ENCODE results near the gene TWIST2. TPM values are rescaled to one million over a fixed set of nuclear protein-coding genes. Genes with fewer than 3 reads are reported as not detected.
A peak's percentile ranks its signal among the peaks of the same experiment; 100 is the strongest.

TWIST2 gene
- polyA plus RNA-seq, 1 experiment = 127 TPM

DNA sequence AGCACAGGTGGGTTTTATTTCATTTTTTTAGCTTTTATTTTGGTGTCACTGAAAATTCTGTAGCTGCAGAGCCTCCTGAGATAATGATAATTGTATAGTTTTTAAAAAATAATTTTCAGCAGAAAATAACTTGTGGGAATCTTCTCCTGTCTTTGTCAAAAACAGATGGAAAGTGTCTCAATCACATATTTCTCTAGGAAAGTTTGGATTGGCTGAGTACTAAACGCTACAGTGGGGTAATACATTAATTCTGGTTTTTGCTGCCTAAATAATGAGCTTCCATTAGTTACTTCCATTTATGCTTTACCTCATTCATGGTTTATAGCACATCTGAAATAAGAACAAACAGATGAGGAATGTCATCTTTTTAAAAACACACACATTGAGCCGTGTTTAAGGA, 2.2 kb downstream of the TWIST2 start:
- ChIA-PET POLR2A (interaction anchor here (0.7 kb wide), 1 partner anchor 62 kb away, joined by 3 read pairs; no protein-coding TSS in a partner anchor), CTCF (interaction anchor here (1.0 to 8.5 kb wide), 4 partner anchors 63 to 480 kb away, joined by 3 to 84 read pairs (median 8); no protein-coding TSS in a partner anchor)
- no peak for DNase-seq (ENCODE audit: low read depth)

GRCh38 chr2:238851026-238851425, 3.1 kb downstream of the TWIST2 start:
- TF ChIP-seq, protein P1, sequence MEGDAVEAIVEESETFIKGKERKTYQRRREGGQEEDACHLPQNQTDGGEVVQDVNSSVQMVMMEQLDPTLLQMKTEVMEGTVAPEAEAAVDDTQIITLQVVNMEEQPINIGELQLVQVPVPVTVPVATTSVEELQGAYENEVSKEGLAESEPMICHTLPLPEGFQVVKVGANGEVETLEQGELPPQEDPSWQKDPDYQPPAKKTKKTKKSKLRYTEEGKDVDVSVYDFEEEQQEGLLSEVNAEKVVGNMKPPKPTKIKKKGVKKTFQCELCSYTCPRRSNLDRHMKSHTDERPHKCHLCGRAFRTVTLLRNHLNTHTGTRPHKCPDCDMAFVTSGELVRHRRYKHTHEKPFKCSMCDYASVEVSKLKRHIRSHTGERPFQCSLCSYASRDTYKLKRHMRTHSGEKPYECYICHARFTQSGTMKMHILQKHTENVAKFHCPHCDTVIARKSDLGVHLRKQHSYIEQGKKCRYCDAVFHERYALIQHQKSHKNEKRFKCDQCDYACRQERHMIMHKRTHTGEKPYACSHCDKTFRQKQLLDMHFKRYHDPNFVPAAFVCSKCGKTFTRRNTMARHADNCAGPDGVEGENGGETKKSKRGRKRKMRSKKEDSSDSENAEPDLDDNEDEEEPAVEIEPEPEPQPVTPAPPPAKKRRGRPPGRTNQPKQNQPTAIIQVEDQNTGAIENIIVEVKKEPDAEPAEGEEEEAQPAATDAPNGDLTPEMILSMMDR (IDR thresholded peaks at IDR 0.05; ENCODE audit: insufficient read depth, low read depth, low read length) = no peak
- Histone ChIP-seq H3K4me3 (ENCODE audit: low read depth, low read length) (peak overlapping the region; percentile 100), H3K27me3 (ENCODE audit: control insufficient read depth, insufficient read depth, low read length) (no peaks in the 10 kb centered on the region), H3K36me3 (ENCODE audit: control insufficient read depth, insufficient read depth, low read length) (peaks cover 21% of the 10 kb centered on the region)
- DNase-seq (ENCODE audit: low read depth) = no peak
- POLR2A ChIA-PET = no interaction called here
- CTCF ChIA-PET = interaction anchor here (1.1 to 8.5 kb wide), 5 partner anchors 11 to 481 kb away, joined by 4 to 84 read pairs (median 8); no protein-coding TSS in a partner anchor

More for the DNA sequence above, 2.2 kb downstream of the TWIST2 start:
- Histone ChIP-seq H3K36me3 (ENCODE audit: control insufficient read depth, insufficient read depth, low read length) (peaks cover 18% of the 10 kb centered on the region), H3K4me3 (ENCODE audit: low read depth, low read length) (peak overlapping the region; percentile 100), H3K27me3 (ENCODE audit: control insufficient read depth, insufficient read depth, low read length) (no peaks in the 10 kb centered on the region)
- TF ChIP-seq, protein P1 (IDR thresholded peaks at IDR 0.05; ENCODE audit: insufficient read depth, low read depth, low read length) = no peak

DNA sequence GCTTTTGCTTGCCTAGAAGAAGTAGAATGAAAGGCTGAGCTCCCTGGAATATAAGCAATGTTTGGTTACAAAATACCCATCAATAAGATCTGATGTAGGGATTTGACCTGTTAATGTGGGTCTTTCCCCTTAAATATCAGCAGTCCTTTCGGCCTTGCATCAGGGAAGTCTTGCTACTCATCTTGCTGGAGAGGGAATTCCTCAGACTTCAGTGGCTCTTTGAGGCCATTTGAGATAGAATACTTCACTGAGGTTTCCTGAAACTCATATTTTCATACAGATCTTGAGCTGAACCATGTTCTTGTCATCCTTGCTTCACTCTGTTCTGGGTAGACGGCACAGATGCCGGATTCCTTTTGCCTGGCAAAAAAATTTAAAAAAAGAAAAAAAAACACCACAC, 3.9 kb downstream of the TWIST2 start:
- peak overlapping the region; percentile 100 for H3K4me3 ChIP-seq (ENCODE audit: low read depth, low read length)
- DNase-seq (ENCODE audit: low read depth) = no peak
- CTCF ChIA-PET = interaction anchor here (1.1 to 8.5 kb wide), 5 partner anchors 11 to 482 kb away, joined by 4 to 84 read pairs (median 8); no protein-coding TSS in a partner anchor
- H3K27me3 ChIP-seq (ENCODE audit: control insufficient read depth, insufficient read depth, low read length) = no peaks in the 10 kb centered on the region
- peaks cover 23% of the 10 kb centered on the region for H3K36me3 ChIP-seq (ENCODE audit: control insufficient read depth, insufficient read depth, low read length)
- TF ChIP-seq, protein P1 (IDR thresholded peaks at IDR 0.05; ENCODE audit: insufficient read depth, low read depth, low read length) = no peak
- POLR2A ChIA-PET = interaction anchor here (1.0 kb wide), 1 partner anchor 61 kb away, joined by 4 read pairs; no protein-coding TSS in a partner anchor

GRCh38 chr2:238852206-238852869, 4.5 kb downstream of the TWIST2 start:
- no peak for DNase-seq (ENCODE audit: low read depth)
- CTCF ChIA-PET = interaction anchor here (1.1 to 8.5 kb wide), 5 partner anchors 10 to 482 kb away, joined by 4 to 84 read pairs (median 8); no protein-coding TSS in a partner anchor
- TF ChIP-seq, protein P1 (IDR thresholded peaks at IDR 0.05; ENCODE audit: insufficient read depth, low read depth, low read length) = no peak
- POLR2A ChIA-PET = interaction anchor here (0.6 to 1.0 kb wide), 2 partner anchors 12 to 61 kb away, joined by 4 to 6 read pairs; no protein-coding TSS in a partner anchor
- peaks cover 27% of the 10 kb centered on the region for H3K36me3 ChIP-seq (ENCODE audit: control insufficient read depth, insufficient read depth, low read length)
- no peaks in the 10 kb centered on the region for H3K27me3 ChIP-seq (ENCODE audit: control insufficient read depth, insufficient read depth, low read length)
- peak overlapping the region; percentile 100 for H3K4me3 ChIP-seq (ENCODE audit: low read depth, low read length)

GRCh38 chr2:238853218-238853617, 5.3 kb downstream of the TWIST2 start:
- POLR2A ChIA-PET = interaction anchor here (0.5 kb wide), 1 partner anchor 393 kb away, joined by 3 read pairs; no protein-coding TSS in a partner anchor
- TF ChIP-seq, protein P1 (IDR thresholded peaks at IDR 0.05; ENCODE audit: insufficient read depth, low read depth, low read length) = no peak
- Histone ChIP-seq H3K36me3 (ENCODE audit: control insufficient read depth, insufficient read depth, low read length) (peaks cover 29% of the 10 kb centered on the region), H3K4me3 (ENCODE audit: low read depth, low read length) (peak overlapping the region; percentile 46), H3K27me3 (ENCODE audit: control insufficient read depth, insufficient read depth, low read length) (no peaks in the 10 kb centered on the region)
- CTCF ChIA-PET = interaction anchor here (1.0 to 2.0 kb wide), 4 partner anchors 10 to 340 kb away, joined by 3 to 10 read pairs (median 5); no protein-coding TSS in a partner anchor
- no peak for DNase-seq (ENCODE audit: low read depth)
